ENCODE measurements around the gene SLC11A2. TPM values are rescaled to one million over a fixed set of nuclear protein-coding genes. Genes with fewer than 3 reads are reported as not detected.

SLC11A2 gene
- polyA plus RNA-seq (ENCODE audit: insufficient read depth in 1 of 5, insufficient read length in 5 of 5, low replicate concordance in 1 of 5) = 10 to 100 TPM; 39.9 to 56.7 (median 51.1) TPM
- long read RNA-seq, donor 1, full-length matches to known transcripts = 7 of 7 reads
- long read RNA-seq, donor 1, partial matches to known transcripts = 0 of 7 reads
- long read RNA-seq, donor 1, other reads (novel, unspliced or antisense) = 0 of 7 reads
- long read RNA-seq, donor 2, full-length matches to known transcripts = 3 of 3 reads
- long read RNA-seq, donor 2, partial matches to known transcripts = 0 of 3 reads
- long read RNA-seq, donor 2, other reads (novel, unspliced or antisense) = 0 of 3 reads
- long read RNA-seq, donor 3, partial matches to known transcripts = 0 of 4 reads
- long read RNA-seq, donor 3, other reads (novel, unspliced or antisense) = 0 of 4 reads
- long read RNA-seq, donor 4, full-length matches to known transcripts = 3 of 3 reads
- long read RNA-seq, donor 4, partial matches to known transcripts = 0 of 3 reads
- long read RNA-seq, donor 4, other reads (novel, unspliced or antisense) = 0 of 3 reads
- long read RNA-seq, donor 5, full-length matches to known transcripts = 6 of 6 reads
- long read RNA-seq, donor 5, partial matches to known transcripts = 0 of 6 reads
- long read RNA-seq, donor 5, other reads (novel, unspliced or antisense) = 0 of 6 reads
- long read RNA-seq, donor 6, full-length matches to known transcripts = 5 of 5 reads
- long read RNA-seq, donor 6, partial matches to known transcripts = 0 of 5 reads
- long read RNA-seq, donor 6, other reads (novel, unspliced or antisense) = 0 of 5 reads
- long read RNA-seq, donor 7, partial matches to known transcripts = 0 of 1 reads
- long read RNA-seq, donor 7, other reads (novel, unspliced or antisense) = 0 of 1 reads
- long read RNA-seq, donor 8, full-length matches to known transcripts = 2 of 2 reads
- long read RNA-seq, donor 8, partial matches to known transcripts = 0 of 2 reads
- long read RNA-seq, donor 8, other reads (novel, unspliced or antisense) = 0 of 2 reads

DNA sequence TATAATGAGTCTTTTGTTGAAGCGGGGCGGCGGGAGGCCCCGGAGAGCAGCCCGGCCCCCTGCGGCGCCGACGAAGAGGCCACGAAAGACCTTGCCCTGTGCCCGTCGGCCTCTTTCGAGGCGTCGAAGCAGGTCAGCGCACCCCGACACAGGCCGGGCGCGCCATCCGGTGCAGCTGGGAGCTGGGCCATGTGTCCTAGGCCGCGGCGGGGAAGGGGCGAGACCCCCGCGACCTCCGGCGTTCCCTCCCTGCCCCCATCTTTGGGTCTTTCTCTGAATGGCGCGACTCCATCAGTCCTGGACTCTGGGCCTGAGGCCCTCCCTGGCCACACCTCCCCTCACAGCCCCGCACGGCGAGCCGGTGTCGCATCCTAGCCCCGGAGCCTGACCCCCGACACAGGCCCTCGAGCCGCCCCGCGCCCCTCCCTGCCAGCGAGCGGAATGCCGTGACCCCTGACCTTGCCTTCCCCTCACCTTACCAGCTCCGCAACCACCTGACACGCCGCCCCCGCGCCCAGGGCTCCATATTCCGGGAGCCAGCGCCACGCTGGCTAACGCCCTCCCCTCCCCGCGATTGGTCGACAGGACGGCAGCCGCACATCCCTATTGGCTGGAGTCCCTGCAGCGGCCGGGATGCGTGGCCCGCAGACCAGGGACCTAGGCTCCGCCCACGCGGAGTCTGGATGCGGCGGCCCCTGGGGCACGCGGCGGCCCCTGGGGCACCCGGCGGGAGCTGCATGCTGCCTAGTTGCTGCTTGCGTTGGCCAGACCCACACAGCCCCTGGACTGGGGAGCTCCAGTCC is at the start of gene SLC11A2:
Gene SLC11A2, minus strand, starts transcription at position 549 of the 803 bp plus-strand sequence. CDS start 15,656 bp downstream, outside the sequence.
- DNase-seq = peak; percentile 92 to 93

DNA sequence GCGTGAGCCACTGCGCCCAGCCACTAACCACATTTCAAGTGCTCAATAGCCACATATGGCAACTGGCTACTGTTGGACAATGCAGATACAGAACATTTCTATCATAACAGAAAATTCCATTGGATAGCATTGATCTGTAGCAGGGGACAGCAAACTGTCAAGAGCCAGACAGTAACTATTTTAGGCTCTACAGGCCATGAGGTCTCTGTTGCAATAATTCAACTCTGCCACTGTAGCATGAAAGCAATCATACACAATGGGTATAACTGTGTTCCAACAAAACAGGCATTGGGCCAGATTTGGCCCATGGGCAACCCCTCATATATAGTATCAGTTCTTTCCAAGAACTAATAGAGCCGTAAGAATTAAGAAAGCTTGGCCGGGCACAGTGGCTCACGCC is 49.2 kb upstream of the SLC11A2 start:
- DNase-seq = no peak

DNA sequence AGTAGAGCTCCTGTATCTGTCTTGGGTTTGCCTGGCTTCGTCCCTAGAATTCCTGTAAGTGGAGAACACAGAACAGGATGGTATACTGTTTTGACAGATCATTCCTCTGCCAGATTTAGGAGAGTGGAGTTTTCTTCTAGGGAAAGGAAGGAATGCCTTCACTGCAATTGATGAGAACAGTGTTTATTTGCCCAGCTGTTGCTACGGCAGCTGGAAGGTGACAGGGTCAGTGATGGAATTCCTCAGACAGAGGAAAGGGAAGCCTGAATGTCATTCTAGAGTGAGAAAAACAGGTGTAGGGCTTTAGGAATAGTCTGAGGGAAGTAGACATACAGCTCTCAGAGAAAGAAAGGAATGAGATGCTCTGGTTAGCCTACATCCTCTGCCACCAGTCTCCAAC is 45.5 kb upstream of the SLC11A2 start:
- no peak for DNase-seq

DNA sequence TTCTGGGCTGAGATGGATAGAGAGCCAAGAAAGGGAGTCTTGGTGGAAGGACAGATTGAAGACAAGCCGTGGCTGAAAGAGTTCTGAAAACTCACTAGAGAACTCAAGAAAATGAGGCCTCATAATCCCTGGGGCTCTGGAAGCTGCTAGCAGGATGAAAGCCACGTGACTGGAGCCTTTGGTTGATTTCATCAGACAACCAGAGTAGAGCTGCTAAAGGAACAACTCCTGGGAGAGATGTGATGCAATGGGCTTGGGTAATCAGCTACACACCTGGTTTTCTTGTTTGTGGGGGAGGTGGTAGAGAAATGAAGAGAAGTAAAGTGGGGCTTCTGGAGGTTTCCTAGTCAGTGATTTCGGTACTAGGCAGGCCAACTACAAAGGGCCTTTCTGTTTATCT is 43.8 kb upstream of the SLC11A2 start:
- no peak for DNase-seq

DNA sequence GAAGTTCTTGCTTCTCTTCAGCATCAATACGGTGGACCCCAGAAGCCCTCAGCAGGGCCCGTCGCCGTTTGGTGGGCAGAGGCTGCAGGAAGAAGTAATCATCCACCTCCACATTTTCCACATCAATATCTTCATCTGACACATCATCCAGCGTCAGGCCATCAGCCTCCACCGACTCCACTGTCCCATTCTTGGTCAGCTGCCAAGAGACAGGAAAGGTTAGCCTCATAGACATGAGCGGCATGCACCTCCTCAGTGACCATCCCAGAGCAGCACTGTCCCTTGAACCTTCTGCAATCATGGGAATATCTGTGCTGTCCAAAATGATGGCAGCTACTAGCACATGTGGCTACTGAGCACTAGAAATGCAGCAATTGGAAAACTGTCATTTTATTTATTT is 41.6 kb upstream of the SLC11A2 start:
- no peak for DNase-seq

DNA sequence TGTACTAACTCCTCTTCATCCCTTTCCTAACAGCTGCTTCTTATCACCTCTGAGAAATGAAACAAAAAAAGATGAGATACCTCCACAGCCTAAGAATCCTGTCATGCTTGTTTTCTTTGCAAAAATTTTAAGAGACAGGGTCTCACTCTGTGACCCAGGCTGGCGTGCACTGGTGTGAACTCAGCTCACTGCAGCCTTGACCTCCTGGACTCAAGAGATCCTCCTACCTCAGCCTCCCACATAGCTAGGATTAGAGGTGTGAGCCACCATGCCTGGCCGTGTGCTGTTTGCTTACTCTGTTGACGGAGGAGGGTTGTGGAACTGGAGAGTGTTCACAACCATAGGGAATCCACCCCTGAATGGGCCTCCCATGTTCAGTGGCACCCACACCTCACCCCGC is 41.0 kb upstream of the SLC11A2 start:
- DNase-seq = no peak

DNA sequence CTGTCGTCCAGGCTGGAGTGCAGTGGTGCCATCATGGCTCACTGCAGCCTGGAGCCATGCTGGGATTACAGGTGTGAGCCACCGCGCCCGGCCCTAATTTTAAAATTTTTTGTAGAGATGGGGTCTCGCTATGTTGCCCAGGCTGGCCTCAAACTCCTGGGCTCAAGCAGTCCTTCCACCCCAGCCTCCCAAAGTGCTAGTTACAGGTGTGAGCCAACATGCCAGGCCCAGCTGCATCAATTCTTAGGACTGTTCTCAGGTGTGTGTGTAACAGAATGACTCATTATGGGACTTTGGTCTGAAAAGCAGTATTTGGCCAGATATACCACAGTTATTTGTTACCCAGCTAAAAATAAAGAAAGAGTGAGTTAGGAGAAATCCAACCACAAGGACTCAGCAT is 39.3 kb upstream of the SLC11A2 start:
- no peak for DNase-seq

DNA sequence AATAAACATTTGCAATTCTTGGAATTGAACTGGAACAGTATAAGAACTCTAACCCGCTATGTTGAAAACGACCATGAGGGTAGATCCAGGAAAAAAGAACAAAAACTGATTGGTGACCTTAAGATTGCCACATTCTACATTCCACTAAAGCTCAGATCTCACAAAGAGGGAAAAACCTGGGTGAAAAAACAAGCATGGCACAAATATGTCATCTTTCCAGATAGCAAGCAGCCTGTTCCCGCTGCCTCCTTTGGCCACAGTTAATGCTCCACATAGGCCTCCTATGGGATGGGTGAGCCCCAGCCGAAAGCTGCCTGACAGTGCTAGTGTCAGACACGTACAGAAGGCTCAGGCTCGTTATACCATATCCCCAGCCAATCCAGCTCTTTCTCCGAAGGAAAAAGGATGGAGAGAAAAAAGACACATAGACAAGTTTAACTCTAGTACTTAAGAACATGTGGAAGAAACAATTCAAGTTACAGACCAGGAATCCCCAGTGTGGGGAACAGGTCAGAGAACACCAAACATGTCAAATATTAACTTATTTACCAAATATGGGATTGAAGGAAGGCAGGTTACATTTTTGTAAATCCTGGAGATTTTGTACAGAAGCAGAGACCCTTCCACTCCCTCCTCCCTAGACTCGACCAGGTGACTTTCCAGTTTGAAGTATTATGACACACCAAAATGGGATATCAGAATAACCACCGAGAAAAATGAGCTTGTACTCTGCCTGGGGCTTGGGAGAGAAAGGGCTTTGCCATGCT is 36.6 kb upstream of the SLC11A2 start:
- no peak for DNase-seq

DNA sequence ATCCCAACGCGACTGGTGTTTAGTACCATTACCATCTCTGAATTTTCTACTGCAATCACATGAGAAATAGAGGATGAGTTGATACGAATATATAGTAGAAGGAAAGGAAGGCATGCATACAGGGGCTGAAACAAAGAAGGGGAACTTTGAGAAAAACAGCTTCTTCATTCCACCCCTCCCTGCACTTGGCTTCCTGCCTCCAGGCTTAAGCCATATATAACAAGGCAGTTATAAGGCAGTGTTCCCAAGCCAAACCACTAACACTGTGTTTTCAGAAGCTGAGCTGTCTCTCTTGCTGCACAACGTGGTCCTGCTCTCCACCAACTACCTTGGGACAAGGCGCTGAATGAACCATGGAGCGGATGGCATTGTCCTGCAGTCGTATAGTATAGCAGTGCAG is 32.9 kb upstream of the SLC11A2 start:
- no peak for DNase-seq

DNA sequence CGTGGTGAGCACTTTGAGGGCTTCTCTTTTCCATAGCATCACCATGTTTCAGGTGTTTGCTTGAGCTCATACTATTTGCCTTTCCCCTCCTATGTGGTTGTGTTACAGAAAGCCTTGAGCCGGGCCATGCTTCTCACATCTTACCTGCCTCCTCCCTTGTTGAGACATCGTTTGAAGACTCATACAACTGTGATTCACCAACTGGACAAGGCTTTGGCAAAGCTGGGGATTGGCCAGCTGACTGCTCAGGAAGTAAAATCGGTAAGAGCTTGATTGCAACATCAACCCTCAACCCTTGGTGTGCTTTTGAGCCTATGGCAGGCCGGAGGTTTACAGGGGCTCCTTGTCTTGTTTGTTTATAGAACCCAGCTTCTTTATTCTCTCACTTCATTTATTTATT is 30.1 kb upstream of the SLC11A2 start:
- no peak for DNase-seq

DNA sequence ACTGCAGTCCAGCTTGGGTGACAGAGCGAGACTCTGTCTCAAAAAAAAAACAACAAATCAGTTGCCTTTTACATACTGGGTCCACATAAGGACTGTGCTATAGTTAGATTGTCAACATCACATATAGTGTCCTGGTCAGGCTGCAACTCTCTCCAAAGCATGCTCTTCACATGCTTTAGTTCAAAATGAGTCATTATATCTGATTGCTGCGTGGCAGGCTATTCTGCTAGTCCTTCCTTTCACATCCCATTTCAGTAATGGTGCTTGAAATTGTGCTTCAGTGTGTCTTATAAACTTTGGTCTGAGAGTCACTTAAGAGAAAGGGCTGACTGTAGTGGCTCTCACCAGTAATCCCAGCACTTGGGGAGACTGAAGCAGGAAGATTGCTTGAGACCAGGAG is 28.9 kb upstream of the SLC11A2 start:
- no peak for DNase-seq

DNA sequence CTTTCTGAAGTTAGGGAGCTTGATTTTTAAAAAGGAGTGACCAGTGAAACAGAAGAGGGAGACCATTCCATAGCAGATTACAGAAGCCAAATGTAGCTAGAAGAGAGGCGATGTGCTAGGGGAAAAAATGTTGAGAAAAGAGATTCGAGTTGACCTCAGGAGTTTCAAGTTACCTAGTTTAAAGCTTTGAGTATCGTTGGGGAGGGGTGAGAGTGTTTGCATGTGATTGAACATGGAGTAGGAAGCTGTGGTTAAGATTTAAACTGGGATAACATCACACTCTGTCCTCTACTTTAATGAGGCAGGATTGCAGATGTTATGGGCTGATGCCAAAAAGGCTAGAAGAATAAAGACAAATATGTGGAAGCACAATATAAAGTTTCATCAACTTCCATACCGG is 25.6 kb upstream of the SLC11A2 start:
- no peak for DNase-seq

DNA sequence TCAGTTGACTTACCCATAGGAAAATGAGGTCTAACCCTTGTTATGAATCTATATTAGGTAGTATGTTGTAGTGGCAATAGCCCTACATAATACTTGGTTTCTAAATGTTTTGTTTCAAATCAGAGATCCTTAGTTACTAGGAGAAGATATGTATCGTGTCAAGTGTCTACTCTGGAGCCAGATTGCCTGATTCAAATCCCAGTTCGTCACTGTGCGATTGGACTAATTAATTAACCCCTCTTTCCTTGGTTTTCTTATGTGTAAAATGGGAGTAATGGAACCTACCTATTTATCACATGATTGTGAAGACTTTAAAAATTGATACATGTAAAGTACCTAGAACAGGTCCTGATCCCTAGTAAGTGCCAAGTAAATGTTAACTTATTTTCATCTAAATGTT is 23.3 kb upstream of the SLC11A2 start:
- no peak for DNase-seq

DNA sequence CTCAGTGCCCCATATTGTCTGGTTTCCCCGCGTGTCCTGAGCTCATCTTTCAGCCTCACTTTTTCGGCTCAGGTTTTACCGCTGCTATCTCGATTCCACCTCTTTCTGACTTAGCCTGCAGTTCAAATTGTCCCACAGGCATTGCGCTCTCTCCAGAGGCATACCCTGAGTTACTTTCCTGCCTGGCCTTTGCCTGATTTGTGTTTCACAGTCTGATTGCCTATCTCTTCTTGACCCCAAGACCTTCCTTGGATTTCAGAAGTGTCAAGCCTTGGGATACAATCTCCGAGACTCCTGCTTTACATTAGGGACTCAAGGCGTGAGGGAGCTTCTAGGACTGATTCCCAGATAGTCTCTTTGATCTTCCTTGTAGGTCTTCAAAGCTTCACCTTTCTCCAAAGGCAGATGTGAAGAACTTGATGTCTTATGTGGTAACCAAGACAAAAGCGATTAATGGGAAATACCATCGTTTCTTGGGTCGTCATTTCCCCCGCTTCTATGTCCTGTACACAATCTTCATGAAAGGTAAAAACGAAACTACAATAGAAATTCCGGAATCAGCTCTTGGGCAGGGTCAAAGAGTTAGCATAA is 22.6 kb upstream of the SLC11A2 start:
- DNase-seq = no peak

DNA sequence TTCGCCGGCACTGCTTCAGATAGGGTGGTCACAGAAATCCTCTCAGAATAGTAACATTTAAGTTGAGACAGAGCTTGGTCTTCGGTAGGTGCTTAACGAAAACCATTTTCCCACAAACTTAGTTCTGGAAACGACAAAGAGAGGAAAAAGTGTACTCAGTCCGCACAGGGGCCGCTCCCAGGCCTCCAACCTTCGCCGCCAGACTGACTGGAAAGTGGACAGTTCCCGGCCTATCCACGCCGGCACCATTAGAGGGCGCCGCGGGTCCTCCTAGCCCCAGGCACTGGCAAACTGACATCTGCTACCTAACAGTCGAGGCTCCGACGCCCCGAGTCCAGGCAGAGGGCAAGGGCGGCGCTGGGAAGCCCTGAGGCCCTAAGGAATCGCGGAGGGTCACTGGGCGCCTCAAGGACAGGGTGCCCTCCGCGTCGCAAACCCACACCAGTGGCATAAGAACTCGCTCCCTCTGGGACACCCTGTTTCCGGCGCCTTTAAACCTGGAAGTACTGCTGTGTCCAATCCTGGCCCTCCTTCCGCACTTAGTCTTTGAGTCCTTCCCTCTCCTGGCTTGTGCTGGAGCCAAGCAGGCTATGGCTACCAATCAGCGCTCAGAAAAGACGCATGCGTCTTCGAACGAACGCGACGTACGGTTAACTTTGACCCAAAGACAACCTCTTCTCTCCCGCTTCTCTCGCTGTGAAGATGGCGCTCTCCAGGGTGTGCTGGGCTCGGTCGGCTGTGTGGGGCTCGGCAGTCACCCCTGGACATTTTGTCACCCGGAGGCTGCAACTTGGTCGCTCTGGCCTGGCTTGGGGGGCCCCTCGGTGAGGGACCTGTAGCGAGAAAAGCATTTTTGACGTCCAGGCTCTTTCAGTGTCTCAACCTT is 21.7 kb upstream of the SLC11A2 start, which contains the start of gene LETMD1:
Gene LETMD1, plus strand, starts transcription at position 673 of the 886 bp plus-strand sequence. Its CDS starts 30 bp downstream, at position 703.
- DNase-seq = peak; percentile 96 to 97

DNA sequence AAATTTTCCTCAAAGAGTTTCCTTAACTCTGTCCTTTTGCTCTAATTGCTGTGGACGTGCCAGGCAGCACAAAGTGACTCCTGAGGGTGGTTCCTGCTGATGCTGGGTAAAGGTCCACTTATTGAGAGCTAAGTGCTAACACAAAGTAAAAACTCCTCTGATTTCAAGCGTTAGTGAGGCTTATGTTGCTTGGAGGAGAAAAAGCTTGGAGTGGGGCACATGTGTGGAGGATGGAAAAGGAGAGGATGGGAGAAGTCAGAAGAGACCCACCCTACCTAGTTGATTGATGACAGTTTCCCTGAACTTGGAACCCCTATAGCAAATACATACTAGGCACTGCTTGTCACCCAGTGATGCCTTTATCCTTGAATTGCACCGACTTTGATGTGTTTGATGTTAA is 10.1 kb upstream of the SLC11A2 start:
- no peak for DNase-seq

DNA sequence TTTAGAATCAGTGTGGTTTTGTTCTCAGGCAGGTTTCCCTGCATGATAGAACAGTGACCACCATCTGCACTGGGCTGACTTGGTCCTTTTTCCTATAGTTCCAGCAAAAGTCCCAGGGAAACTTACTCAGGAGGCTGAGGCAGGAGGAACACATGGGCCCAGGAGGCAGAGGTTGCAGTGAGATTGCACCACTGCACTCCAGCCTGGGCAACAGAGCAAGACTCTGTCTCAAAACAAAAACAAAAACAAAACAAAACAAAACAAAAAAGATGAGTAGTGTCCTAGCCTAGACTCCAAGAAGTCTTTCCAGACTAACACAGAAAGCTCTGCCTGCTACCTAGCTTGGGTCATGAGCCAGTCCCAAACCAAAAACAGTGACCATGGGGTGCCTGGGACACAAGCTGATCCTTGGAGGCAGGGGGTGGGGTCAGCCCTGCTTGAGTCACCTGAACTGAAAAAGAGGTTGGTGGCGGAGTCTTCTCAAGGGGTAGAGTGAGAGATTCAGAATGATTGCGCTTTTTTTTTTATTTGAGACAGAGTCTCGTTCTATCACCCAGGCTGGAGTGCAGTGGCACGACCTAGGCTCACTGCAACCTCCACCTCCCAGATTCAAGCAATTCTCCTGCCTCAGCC is 7.4 kb upstream of the SLC11A2 start:
- no peak for DNase-seq

DNA sequence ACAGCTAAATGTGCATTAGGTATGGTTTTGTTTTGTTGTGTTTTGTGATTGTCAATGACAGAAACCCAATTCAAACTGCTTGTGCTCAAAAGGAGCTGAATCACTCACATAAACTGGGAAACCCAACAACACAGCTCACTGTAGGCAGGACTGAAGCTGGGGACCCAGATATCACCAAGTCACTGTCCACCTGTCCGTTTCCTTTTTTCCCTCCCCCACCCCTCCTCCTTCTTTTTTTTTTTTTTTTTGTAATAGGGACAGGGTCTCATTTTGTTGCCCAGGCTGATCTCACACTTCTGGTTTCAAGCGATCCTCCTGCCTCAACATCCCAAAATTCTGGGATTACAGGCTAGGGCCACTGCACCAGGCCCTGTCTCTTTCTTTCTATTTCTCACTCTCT is 6.9 kb upstream of the SLC11A2 start:
- no peak for DNase-seq

DNA sequence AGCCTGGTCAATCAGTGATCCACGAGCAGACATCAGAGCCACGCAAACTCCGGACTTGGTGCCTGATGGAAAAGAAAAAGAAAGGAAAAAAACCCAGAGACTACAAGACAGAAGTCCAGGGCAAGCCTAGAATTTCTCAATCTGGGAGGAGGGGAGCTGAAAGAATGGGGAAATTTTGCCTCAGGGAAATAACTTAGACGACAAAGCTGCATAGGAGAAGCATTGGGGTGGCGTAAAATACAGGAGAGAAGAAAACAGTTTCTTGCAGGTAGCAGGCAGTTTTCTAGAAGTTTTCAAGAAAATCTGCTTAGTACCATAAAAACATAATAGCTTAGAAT is 2.6 kb upstream of the SLC11A2 start:
- no peak for DNase-seq

Data from right lung (tissue), 10 donors.